Ascending aorta (tissue), 2 donors: ENCODE measurements around the gene MCM3AP. TPM values are rescaled to one million over a fixed set of nuclear protein-coding genes. Genes with fewer than 3 reads are reported as not detected.

ENCODE experiments used
- DNase-seq, 2 donors: peaks; one replicate each; pipeline ENCODE4 v3.0.0-alpha.2; 2019; ENCODE audit warnings: low spot score in 2 of 2
- H3K27ac ChIP-seq, 2 donors: fragments of 200-600 bp; sonication (generic); one replicate each; pipeline ENCODE4 v1.5.1; 2016 to 2017; ENCODE audit warnings: mild to moderate bottlenecking in 1 of 2
- H3K27me3 ChIP-seq: fragments of 200-600 bp; sonication (generic); one replicate; pipeline ENCODE4 v1.5.1; 2017
- H3K36me3 ChIP-seq, 2 donors: fragments of 200-600 bp; sonication (generic); one replicate each; pipeline ENCODE4 v1.5.1; 2016
- H3K4me1 ChIP-seq, 2 donors: fragments of 200-600 bp; sonication (generic); one replicate each; pipeline ENCODE4 v1.5.1; 2016 to 2017; ENCODE audit warnings: mild to moderate bottlenecking in 1 of 2
- H3K4me3 ChIP-seq, 2 donors: fragments of 200-600 bp; sonication (generic); one replicate each; pipeline ENCODE4 v1.5.1; 2016 to 2017; ENCODE audit warnings: mild to moderate bottlenecking in 1 of 2
- H3K9me3 ChIP-seq, 2 donors: fragments of 200-600 bp; sonication (generic); one replicate each; pipeline ENCODE4 v1.5.1; 2016
- intact Hi-C: fragments of 100-400 bp; cut with DNase I; formaldehyde crosslinking; loops from one replicate; pipeline ENCODE4 v1.15.1; 2023
- total RNA-seq: library from RNA; depleted of rRNA; stranded (reverse); fragments of >200 nt; gene quantifications from one replicate; pipeline ENCODE4 v1.1.0, GENCODE V29; 2016
- TF ChIP-seq, protein P1 (sequence below), 3 experiments: fragments of 200-600 bp in 2 of 3; fragments of 450-650 bp in 1 of 3; sonication (generic) in 2 of 3; IDR thresholded peaks; one replicate each; pipeline ENCODE4 v1.5.1; 2016 to 2019; ENCODE audit warnings: antibody characterized with exemption in 3 of 3, mild to moderate bottlenecking in 1 of 3, moderate library complexity in 1 of 3

MCM3AP gene
- total RNA-seq, 1 donor from 2014 or later = 121 TPM

- Histone ChIP-seq H3K4me3 (no peak overlapping the region), H3K4me1 (no peaks in the 10 kb centered on the region), H3K27ac (no peak overlapping the region), H3K27me3 (no peaks in the 10 kb centered on the region), H3K9me3 (no peaks in the 10 kb centered on the region), H3K36me3 (peaks cover 62 to 72% of the 10 kb centered on the region in 2 donors)
- DNase-seq = no peak
- intact Hi-C loops = no loop called here
- TF ChIP-seq, protein P1, sequence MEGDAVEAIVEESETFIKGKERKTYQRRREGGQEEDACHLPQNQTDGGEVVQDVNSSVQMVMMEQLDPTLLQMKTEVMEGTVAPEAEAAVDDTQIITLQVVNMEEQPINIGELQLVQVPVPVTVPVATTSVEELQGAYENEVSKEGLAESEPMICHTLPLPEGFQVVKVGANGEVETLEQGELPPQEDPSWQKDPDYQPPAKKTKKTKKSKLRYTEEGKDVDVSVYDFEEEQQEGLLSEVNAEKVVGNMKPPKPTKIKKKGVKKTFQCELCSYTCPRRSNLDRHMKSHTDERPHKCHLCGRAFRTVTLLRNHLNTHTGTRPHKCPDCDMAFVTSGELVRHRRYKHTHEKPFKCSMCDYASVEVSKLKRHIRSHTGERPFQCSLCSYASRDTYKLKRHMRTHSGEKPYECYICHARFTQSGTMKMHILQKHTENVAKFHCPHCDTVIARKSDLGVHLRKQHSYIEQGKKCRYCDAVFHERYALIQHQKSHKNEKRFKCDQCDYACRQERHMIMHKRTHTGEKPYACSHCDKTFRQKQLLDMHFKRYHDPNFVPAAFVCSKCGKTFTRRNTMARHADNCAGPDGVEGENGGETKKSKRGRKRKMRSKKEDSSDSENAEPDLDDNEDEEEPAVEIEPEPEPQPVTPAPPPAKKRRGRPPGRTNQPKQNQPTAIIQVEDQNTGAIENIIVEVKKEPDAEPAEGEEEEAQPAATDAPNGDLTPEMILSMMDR (IDR thresholded peaks at IDR 0.05) = no peak
Measured at GRCh38 chr21:46199436-46200373, 85.7 kb downstream of the MCM3AP start.

DNA sequence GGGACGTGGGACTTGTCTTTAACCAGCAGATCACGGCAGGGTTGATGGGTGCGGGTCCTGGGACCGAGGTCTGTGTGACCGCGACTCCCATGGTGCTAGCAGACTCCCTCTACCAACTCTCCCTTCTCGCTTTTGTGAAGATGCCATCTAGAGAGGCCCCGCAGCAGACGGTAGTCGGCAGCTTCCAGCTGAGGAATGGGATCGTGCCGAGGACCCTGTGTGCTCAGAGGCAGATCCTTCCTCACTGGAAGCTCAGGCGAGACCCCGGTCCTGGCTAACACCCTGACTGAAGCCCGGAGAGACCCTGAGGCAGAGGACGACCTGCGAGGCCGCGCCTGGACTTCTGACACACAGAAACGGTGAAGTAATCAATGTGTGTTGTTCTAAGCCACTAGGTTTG lies 88.7 kb downstream of the MCM3AP start:
- TF ChIP-seq, protein P1 (IDR thresholded peaks at IDR 0.05) = no peak
- intact Hi-C loops = no loop called here
- H3K4me3 ChIP-seq = no peak overlapping the region
- no peaks in the 10 kb centered on the region for H3K9me3 ChIP-seq
- peaks cover 67 to 83% of the 10 kb centered on the region in 2 donors for H3K36me3 ChIP-seq
- peak in 1 of 2 donors; percentile 38 for DNase-seq
- no peaks in the 10 kb centered on the region for H3K4me1 ChIP-seq
- no peaks in the 10 kb centered on the region for H3K27me3 ChIP-seq
- H3K27ac ChIP-seq = no peak overlapping the region

DNA sequence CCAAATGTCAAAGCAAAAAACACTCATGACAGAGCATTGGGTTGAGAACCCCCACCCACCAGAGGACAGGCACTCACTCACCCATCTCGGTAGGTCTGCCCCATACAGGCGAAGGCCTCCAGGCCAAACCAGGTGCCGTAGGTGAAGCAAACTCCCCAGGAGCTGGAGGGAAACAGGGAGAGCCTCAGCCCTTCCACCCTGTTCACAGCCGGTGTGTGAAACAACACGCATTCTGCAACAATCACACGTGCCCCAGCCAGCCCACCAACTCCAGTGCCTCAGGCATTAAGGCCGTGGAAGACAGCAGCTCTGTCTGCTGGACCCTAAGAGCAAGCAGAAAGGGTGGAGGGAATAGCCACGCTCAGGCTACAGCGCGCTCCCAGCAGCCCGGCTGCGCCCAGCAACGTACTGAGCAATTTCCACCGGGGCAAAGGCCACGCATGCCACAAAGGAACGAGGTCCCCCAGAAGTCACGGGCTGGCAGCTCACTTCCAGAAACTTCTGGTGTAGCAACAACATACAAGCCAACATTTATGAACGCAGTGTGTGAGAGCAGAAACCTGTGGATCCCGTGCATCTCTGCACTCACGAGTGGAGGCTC lies 89.7 kb downstream of the MCM3AP start:
- DNase-seq = no peak
- TF ChIP-seq, protein P1 (IDR thresholded peaks at IDR 0.05) = no peak
- Histone ChIP-seq H3K27me3 (no peaks in the 10 kb centered on the region), H3K4me1 (no peaks in the 10 kb centered on the region), H3K4me3 (no peak overlapping the region), H3K36me3 (peaks cover 73 to 91% of the 10 kb centered on the region in 2 donors), H3K9me3 (no peaks in the 10 kb centered on the region), H3K27ac (no peak overlapping the region)
- intact Hi-C loops = no loop called here

DNA sequence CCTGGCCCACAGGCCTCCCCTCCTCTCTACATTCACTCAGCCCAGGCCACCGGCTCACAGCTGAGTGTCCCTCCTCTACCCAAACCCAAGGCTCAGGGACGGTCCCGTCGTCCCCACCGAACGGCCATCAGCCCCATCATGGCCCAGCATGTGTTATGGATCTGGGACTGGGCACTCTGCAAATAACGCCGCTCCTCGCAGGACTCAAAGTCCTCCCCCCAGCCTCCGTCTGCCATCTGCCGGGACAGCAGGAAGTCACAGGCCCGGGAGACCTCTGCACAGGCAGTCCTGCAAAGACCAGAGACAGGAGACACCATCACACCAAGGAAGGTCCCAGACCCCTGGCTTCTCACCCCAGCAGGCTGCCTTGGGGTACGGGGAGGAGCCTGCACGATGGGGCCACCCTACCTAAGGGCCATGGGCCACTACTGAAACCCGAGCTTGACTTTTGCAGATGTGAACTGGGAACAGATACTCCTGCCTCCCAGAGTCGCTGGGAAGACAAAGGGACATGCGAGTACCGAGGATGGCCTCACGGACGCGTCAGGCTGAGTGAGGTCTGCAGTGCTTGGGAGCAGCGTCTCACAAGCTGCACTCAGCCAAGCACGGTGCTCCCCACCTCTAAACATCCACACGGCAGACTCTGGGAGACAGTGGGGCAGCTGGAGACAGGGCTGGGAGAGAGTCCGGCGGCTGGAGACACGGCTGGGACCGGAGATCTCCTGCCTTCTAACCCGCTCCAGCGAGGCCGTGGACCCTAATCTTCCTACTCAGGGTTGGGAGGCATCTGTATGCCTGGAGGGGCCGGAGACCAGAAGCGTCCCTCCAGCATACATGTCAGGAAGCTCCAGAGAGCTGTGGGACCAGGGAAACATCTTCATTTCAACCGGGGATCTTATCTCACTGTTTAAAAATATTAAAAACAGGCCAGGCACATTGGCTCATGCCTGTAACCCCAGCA lies 90.8 kb downstream of the MCM3AP start:
- peaks cover 64 to 91% of the 10 kb centered on the region in 2 donors for H3K36me3 ChIP-seq
- H3K4me3 ChIP-seq = no peak overlapping the region
- no peaks in the 10 kb centered on the region for H3K27me3 ChIP-seq
- TF ChIP-seq, protein P1 (IDR thresholded peaks at IDR 0.05) = no peak
- H3K4me1 ChIP-seq = no peaks in the 10 kb centered on the region
- no peak overlapping the region for H3K27ac ChIP-seq
- H3K9me3 ChIP-seq = no peaks in the 10 kb centered on the region
- intact Hi-C loops = no loop called here
- DNase-seq = no peak

DNA sequence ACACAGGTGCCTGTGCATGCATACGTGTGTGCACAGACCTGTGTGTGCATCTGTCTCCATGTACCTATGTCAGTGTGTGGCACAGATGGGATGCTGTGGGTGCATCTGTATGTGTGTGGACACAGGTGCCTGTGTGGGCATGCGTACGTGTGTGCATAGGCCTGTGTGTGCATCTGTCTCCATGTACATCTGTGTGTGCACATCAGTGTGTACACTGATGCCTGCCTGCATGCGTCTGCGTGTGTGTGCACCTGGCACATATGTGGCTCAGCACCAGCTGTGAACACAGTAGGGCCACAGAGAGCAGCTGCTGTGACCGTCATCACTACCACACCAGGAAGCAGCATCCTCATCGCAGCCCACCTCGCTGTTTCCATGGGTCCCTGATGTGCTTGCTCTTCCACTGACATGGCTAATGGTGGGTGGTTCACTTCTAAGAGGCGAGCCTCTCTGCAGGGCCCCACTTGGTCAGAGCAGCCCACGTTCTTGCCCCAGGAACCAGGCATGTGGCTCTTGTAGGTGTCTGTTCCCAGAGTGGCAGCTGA lies 91.5 kb downstream of the MCM3AP start:
- DNase-seq = no peak
- peaks cover 59 to 91% of the 10 kb centered on the region in 2 donors for H3K36me3 ChIP-seq
- H3K4me1 ChIP-seq = no peaks in the 10 kb centered on the region
- intact Hi-C loops = no loop called here
- no peak overlapping the region for H3K4me3 ChIP-seq
- no peaks in the 10 kb centered on the region for H3K27me3 ChIP-seq
- no peak overlapping the region for H3K27ac ChIP-seq
- no peaks in the 10 kb centered on the region for H3K9me3 ChIP-seq
- TF ChIP-seq, protein P1 (IDR thresholded peaks at IDR 0.05) = no peak
